ENCODE data around the gene TRIM17.

TRIM17 gene

DNA sequence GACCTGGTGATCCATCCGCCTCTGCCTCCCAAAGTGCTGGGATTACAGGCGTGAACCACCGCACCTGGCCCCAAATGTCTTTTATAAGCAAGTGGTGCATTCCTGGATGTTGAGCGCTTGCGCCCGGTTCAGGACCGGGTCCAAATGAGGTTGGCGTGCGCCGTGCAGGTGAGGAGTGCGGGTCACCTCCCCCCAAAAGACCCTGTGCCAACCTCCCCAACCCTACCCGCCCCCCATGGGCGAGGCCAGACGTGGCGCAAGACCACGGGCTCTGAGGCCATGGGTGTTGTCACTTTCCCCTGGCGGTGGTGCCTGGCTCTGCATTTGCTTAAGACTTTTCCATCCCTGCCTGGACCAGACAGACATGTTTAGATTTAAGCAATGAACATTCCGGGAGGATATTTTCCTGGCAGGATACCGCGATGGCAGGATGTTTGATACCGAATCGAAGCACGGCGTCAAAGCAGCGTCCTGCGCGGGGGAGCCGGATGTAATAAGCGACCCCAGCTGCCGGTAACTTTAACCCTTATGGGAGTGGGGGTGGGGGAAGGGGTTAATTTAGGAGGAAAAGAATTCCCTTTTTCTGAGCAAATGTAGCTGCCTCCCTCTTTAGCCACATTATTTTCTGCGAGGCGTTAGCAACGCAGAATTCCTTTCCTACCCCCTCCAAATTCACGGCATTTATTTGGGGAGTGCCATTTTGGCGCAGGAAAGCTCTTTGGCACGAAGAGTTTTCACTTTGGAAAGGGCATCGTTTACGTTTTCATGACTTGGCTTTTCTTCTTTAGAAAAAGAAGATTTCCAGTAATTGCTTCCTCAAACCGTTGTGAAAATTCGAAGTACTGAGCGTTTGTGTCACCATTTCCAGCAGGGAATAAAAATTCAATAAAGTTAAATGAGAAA, 42.7 kb upstream of the TRIM17 start (continued):
- TF ChIP-seq, protein P1, sequence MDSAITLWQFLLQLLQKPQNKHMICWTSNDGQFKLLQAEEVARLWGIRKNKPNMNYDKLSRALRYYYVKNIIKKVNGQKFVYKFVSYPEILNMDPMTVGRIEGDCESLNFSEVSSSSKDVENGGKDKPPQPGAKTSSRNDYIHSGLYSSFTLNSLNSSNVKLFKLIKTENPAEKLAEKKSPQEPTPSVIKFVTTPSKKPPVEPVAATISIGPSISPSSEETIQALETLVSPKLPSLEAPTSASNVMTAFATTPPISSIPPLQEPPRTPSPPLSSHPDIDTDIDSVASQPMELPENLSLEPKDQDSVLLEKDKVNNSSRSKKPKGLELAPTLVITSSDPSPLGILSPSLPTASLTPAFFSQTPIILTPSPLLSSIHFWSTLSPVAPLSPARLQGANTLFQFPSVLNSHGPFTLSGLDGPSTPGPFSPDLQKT (IDR thresholded peaks at IDR 0.05; ENCODE audit: borderline replicate concordance, low read depth, low read length) = no peak
- TF ChIP-seq ZNF701 (tag by site-specific recombination; IDR thresholded peaks at IDR 0.05) = no peak
- peak; percentile 87 for TF ChIP-seq SP3 (tag by site-specific recombination; IDR thresholded peaks at IDR 0.05)
- no peak for TF ChIP-seq ZNF311 (tag by site-specific recombination; IDR thresholded peaks at IDR 0.05; ENCODE audit: borderline replicate concordance)
- TF ChIP-seq ZNF248 (tag by site-specific recombination; IDR thresholded peaks at IDR 0.05) = no peak
- TF ChIP-seq, protein P2, sequence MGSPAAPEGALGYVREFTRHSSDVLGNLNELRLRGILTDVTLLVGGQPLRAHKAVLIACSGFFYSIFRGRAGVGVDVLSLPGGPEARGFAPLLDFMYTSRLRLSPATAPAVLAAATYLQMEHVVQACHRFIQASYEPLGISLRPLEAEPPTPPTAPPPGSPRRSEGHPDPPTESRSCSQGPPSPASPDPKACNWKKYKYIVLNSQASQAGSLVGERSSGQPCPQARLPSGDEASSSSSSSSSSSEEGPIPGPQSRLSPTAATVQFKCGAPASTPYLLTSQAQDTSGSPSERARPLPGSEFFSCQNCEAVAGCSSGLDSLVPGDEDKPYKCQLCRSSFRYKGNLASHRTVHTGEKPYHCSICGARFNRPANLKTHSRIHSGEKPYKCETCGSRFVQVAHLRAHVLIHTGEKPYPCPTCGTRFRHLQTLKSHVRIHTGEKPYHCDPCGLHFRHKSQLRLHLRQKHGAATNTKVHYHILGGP (tag by site-specific recombination; IDR thresholded peaks at IDR 0.05) = no peak
- TF ChIP-seq, protein P3, sequence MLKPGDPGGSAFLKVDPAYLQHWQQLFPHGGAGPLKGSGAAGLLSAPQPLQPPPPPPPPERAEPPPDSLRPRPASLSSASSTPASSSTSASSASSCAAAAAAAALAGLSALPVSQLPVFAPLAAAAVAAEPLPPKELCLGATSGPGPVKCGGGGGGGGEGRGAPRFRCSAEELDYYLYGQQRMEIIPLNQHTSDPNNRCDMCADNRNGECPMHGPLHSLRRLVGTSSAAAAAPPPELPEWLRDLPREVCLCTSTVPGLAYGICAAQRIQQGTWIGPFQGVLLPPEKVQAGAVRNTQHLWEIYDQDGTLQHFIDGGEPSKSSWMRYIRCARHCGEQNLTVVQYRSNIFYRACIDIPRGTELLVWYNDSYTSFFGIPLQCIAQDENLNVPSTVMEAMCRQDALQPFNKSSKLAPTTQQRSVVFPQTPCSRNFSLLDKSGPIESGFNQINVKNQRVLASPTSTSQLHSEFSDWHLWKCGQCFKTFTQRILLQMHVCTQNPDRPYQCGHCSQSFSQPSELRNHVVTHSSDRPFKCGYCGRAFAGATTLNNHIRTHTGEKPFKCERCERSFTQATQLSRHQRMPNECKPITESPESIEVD (tag by site-specific recombination; IDR thresholded peaks at IDR 0.05) = no peak
- no peak for TF ChIP-seq ZNF837 (tag by site-specific recombination; IDR thresholded peaks at IDR 0.05)
- no peak for TF ChIP-seq ZNF174 (tag by site-specific recombination; IDR thresholded peaks at IDR 0.05)
- TF ChIP-seq, protein P4, sequence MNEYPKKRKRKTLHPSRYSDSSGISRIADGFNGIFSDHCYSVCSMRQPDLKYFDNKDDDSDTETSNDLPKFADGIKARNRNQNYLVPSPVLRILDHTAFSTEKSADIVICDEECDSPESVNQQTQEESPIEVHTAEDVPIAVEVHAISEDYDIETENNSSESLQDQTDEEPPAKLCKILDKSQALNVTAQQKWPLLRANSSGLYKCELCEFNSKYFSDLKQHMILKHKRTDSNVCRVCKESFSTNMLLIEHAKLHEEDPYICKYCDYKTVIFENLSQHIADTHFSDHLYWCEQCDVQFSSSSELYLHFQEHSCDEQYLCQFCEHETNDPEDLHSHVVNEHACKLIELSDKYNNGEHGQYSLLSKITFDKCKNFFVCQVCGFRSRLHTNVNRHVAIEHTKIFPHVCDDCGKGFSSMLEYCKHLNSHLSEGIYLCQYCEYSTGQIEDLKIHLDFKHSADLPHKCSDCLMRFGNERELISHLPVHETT (tag by site-specific recombination; IDR thresholded peaks at IDR 0.05) = no peak
- TF ChIP-seq ZNF791 (tag by site-specific recombination; IDR thresholded peaks at IDR 0.05) = no peak
- TF ChIP-seq ZNF501 (tag by site-specific recombination; IDR thresholded peaks at IDR 0.05) = peak; percentile 58; the same call in 1 of the 2 replicates
- TF ChIP-seq ZBTB17 (tag by site-specific recombination; IDR thresholded peaks at IDR 0.05) = peak; percentile 88
- no peak for TF ChIP-seq ZNF239 (tag by site-specific recombination; IDR thresholded peaks at IDR 0.05)
- no peak; the same call in 1 of the 2 replicates for TF ChIP-seq REPIN1 (tag by site-specific recombination; IDR thresholded peaks at IDR 0.05; ENCODE audit: low read depth)
- no peak for TF ChIP-seq ZNF114 (tag by site-specific recombination; IDR thresholded peaks at IDR 0.05)
- no peak for TF ChIP-seq ZSCAN23 (tag by site-specific recombination; IDR thresholded peaks at IDR 0.05)
- no peak for TF ChIP-seq ZNF221 (tag by site-specific recombination; IDR thresholded peaks at IDR 0.05; ENCODE audit: borderline replicate concordance)
- TF ChIP-seq ZNF776 (tag by site-specific recombination; IDR thresholded peaks at IDR 0.05; ENCODE audit: borderline replicate concordance) = no peak
- no peak for TF ChIP-seq ZNF274 (IDR thresholded peaks at IDR 0.05; ENCODE audit: low read length)
- no peak for TF ChIP-seq ZNF274 (tag by site-specific recombination; IDR thresholded peaks at IDR 0.05; ENCODE audit: borderline replicate concordance)
- no peak for TF ChIP-seq ZNF621 (tag by site-specific recombination; IDR thresholded peaks at IDR 0.05)
- TF ChIP-seq, protein P5, sequence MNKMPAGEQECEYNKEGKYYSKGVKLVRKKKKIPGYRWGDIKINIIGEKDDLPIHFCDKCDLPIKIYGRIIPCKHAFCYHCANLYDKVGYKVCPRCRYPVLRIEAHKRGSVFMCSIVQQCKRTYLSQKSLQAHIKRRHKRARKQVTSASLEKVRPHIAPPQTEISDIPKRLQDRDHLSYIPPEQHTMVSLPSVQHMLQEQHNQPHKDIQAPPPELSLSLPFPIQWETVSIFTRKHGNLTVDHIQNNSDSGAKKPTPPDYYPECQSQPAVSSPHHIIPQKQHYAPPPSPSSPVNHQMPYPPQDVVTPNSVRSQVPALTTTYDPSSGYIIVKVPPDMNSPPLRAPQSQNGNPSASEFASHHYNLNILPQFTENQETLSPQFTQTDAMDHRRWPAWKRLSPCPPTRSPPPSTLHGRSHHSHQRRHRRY (tag by site-specific recombination; IDR thresholded peaks at IDR 0.05) = no peak; the same call in 1 of the 2 replicates
- TF ChIP-seq ZNF707 (tag by site-specific recombination; IDR thresholded peaks at IDR 0.05) = peak; percentile 23; the same call in 1 of the 2 replicates
- peak; percentile 55; the same call in 1 of the 2 replicates for TF ChIP-seq WT1 (tag by site-specific recombination; IDR thresholded peaks at IDR 0.05)
- TF ChIP-seq ZEB2 (tag by site-specific recombination; IDR thresholded peaks at IDR 0.05) = peak; percentile 46
- TF ChIP-seq, protein P6, sequence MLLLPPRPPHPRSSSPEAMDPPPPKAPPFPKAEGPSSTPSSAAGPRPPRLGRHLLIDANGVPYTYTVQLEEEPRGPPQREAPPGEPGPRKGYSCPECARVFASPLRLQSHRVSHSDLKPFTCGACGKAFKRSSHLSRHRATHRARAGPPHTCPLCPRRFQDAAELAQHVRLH (tag by site-specific recombination; IDR thresholded peaks at IDR 0.05) = peak; percentile 96
- TF ChIP-seq, protein P7, sequence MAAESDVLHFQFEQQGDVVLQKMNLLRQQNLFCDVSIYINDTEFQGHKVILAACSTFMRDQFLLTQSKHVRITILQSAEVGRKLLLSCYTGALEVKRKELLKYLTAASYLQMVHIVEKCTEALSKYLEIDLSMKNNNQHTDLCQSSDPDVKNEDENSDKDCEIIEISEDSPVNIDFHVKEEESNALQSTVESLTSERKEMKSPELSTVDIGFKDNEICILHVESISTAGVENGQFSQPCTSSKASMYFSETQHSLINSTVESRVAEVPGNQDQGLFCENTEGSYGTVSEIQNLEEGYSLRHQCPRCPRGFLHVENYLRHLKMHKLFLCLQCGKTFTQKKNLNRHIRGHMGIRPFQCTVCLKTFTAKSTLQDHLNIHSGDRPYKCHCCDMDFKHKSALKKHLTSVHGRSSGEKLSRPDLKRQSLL (tag by site-specific recombination; IDR thresholded peaks at IDR 0.05) = no peak
- no peak for TF ChIP-seq ZNF843 (tag by site-specific recombination; IDR thresholded peaks at IDR 0.05)
- peak; percentile 90 for TF ChIP-seq KLF8 (tag by site-specific recombination; IDR thresholded peaks at IDR 0.05)
- TF ChIP-seq KLF10 (tag by site-specific recombination; IDR thresholded peaks at IDR 0.05) = peak; percentile 72
- no peak for TF ChIP-seq ZFP69B (tag by site-specific recombination; IDR thresholded peaks at IDR 0.05)

Data from HEK293 (cell line).